RWPE2 (cell line): ENCODE results near the gene CSMD2.

Source experiments
- ATAC-seq: fragments of 200-7000 bp; cut with Tn5 transposase; 3 replicates; pipeline ENCODE4 v1.9.1; 2021; ENCODE audit warnings: low read depth
- DNase-seq: peaks from one replicate; pipeline ENCODE4 v3.0.0-alpha.2; 2020; ENCODE audit warnings: low spot score
- H3K27ac ChIP-seq: fragments of 450-650 bp; 2 replicates; pipeline ENCODE4 v1.5.1; 2017; ENCODE audit warnings: mild to moderate bottlenecking; ENCODE audit not compliant: poor library complexity, severe bottlenecking
- H3K27me3 ChIP-seq: fragments of 250-450 bp; sonication (Bioruptor Pico); 2 replicates; pipeline ENCODE4 v1.5.1; 2021; ENCODE audit warnings: mild to moderate bottlenecking, moderate library complexity; ENCODE audit not compliant: insufficient read depth, poor library complexity, severe bottlenecking
- H3K36me3 ChIP-seq: fragments of 250-450 bp; sonication (Bioruptor Pico); 2 replicates; pipeline ENCODE4 v1.5.1; 2020; ENCODE audit warnings: low read depth, mild to moderate bottlenecking, moderate library complexity
- H3K4me1 ChIP-seq: fragments of 250-450 bp; sonication (Bioruptor Pico); 2 replicates; pipeline ENCODE4 v1.5.1; 2021; ENCODE audit warnings: mild to moderate bottlenecking, moderate library complexity; ENCODE audit not compliant: insufficient read depth, poor library complexity, severe bottlenecking
- H3K4me3 ChIP-seq: fragments of 250-450 bp; sonication (Bioruptor Pico); 2 replicates; pipeline ENCODE4 v1.5.1; 2021; ENCODE audit warnings: mild to moderate bottlenecking, moderate library complexity; ENCODE audit not compliant: severe bottlenecking
- H3K9me3 ChIP-seq: fragments of 250-450 bp; sonication (Bioruptor Pico); 2 replicates; pipeline ENCODE4 v1.5.1; 2021; ENCODE audit warnings: mild to moderate bottlenecking, moderate library complexity; ENCODE audit not compliant: severe bottlenecking
- CTCF ChIP-seq: fragments of 450-650 bp; IDR thresholded peaks from one replicate; pipeline ENCODE4 v1.5.1; 2017; ENCODE audit warnings: mild to moderate bottlenecking, moderate library complexity; ENCODE audit not compliant: poor library complexity, severe bottlenecking

The CSMD2 gene

GRCh38 chr1:34007760-34008159 is 157.3 kb downstream of the CSMD2 start:
- ATAC-seq = no peak

GRCh38 chr1:34005309-34005708 is 159.7 kb downstream of the CSMD2 start:
- DNase-seq (no peak), ATAC-seq (no peak)
- Histone ChIP-seq H3K36me3 (no peaks in the 10 kb centered on the region), H3K4me3 (no peak overlapping the region), H3K27me3 (no peaks in the 10 kb centered on the region), H3K27ac (no peak overlapping the region), H3K4me1 (no peaks in the 10 kb centered on the region), H3K9me3 (no peaks in the 10 kb centered on the region)
- no peak for TF ChIP-seq CTCF

More at GRCh38 chr1:34007760-34008159, 157.3 kb downstream of the CSMD2 start:
- no peaks in the 10 kb centered on the region for H3K9me3 ChIP-seq
- H3K36me3 ChIP-seq = no peaks in the 10 kb centered on the region
- H3K4me3 ChIP-seq = no peak overlapping the region
- H3K27ac ChIP-seq = no peak overlapping the region
- no peaks in the 10 kb centered on the region for H3K4me1 ChIP-seq
- DNase-seq = no peak
- TF ChIP-seq CTCF = no peak
- no peaks in the 10 kb centered on the region for H3K27me3 ChIP-seq

- no peaks in the 10 kb centered on the region for H3K9me3 ChIP-seq
- H3K4me3 ChIP-seq = no peak overlapping the region
- ATAC-seq (no peak), DNase-seq (no peak)
- no peaks in the 10 kb centered on the region for H3K4me1 ChIP-seq
- TF ChIP-seq CTCF = no peak
- H3K27me3 ChIP-seq = no peaks in the 10 kb centered on the region
- no peaks in the 10 kb centered on the region for H3K36me3 ChIP-seq
- no peak overlapping the region for H3K27ac ChIP-seq
Observed at GRCh38 chr1:34002810-34003209, 162.2 kb downstream of the CSMD2 start.

- Histone ChIP-seq H3K27me3 (no peaks in the 10 kb centered on the region), H3K4me1 (no peaks in the 10 kb centered on the region), H3K36me3 (no peaks in the 10 kb centered on the region), H3K9me3 (no peaks in the 10 kb centered on the region), H3K27ac (no peak overlapping the region), H3K4me3 (no peak overlapping the region)
- no peak for ATAC-seq
- TF ChIP-seq CTCF = no peak
- DNase-seq = no peak
Observed at GRCh38 chr1:33997127-33998036, 167.6 kb downstream of the CSMD2 start.

GRCh38 chr1:33996281-33996680 is 168.7 kb downstream of the CSMD2 start:
- Histone ChIP-seq H3K27ac (no peak overlapping the region), H3K4me3 (no peak overlapping the region), H3K27me3 (no peaks in the 10 kb centered on the region), H3K9me3 (no peaks in the 10 kb centered on the region), H3K36me3 (no peaks in the 10 kb centered on the region), H3K4me1 (no peaks in the 10 kb centered on the region)
- TF ChIP-seq CTCF = no peak
- ATAC-seq (no peak), DNase-seq (no peak)
